ENCODE results near the gene COL6A3.

The COL6A3 gene

GRCh38 chr2:237327175-237327950 lies 86.6 kb downstream of the COL6A3 start:
- no peak for TF ChIP-seq CTCF (IDR thresholded peaks at IDR 0.05; ENCODE audit: insufficient read depth, low read depth, low read length, missing control alignments)
- H3K4me3 ChIP-seq (ENCODE audit: low read length), result no peak overlapping the region
- no peak for DNase-seq (ENCODE audit: low read depth)

GRCh38 chr2:237326266-237327171 lies 87.4 kb downstream of the COL6A3 start:
- DNase-seq (ENCODE audit: low read depth), result no peak
- H3K4me3 ChIP-seq (ENCODE audit: low read length), result no peak overlapping the region
- no peak for TF ChIP-seq CTCF (IDR thresholded peaks at IDR 0.05; ENCODE audit: insufficient read depth, low read depth, low read length, missing control alignments)

- no peak for DNase-seq (ENCODE audit: low read depth)
- H3K4me3 ChIP-seq (ENCODE audit: low read length), result no peak overlapping the region
- no peak for TF ChIP-seq CTCF (IDR thresholded peaks at IDR 0.05; ENCODE audit: insufficient read depth, low read depth, low read length, missing control alignments)
These were observed 89.1 kb downstream of the COL6A3 start for GRCh38 chr2:237324837-237325236.

GRCh38 chr2:237324405-237324831 lies 89.5 kb downstream of the COL6A3 start:
- no peak for TF ChIP-seq CTCF (IDR thresholded peaks at IDR 0.05; ENCODE audit: insufficient read depth, low read depth, low read length, missing control alignments)
- no peak for DNase-seq (ENCODE audit: low read depth)
- no peak overlapping the region for H3K4me3 ChIP-seq (ENCODE audit: low read length)

GRCh38 chr2:237323656-237324055 lies 90.3 kb downstream of the COL6A3 start:
- H3K4me3 ChIP-seq (ENCODE audit: low read length), result no peak overlapping the region
- DNase-seq (ENCODE audit: low read depth), result no peak
- no peak for TF ChIP-seq CTCF (IDR thresholded peaks at IDR 0.05; ENCODE audit: insufficient read depth, low read depth, low read length, missing control alignments)

- peak; percentile 63 for TF ChIP-seq CTCF (IDR thresholded peaks at IDR 0.05; ENCODE audit: insufficient read depth, low read depth, low read length, missing control alignments)
- peak; percentile 37 for DNase-seq (ENCODE audit: low read depth)
- H3K4me3 ChIP-seq (ENCODE audit: low read length), result no peak overlapping the region
These were observed 91.4 kb downstream of the COL6A3 start for GRCh38 chr2:237322564-237322963.
